Smooth muscle cell (in vitro differentiated cells): ENCODE data around the gene CHTF18. TPM values are rescaled to one million over a fixed set of nuclear protein-coding genes. Genes with fewer than 3 reads are reported as not detected.

Experiments
- DNase-seq: peaks from one replicate; lab custom pipeline; 2025; ENCODE audit not compliant: unreplicated experiment; lab: John Stamatoyannopoulos, UW
- H2AFZ ChIP-seq: fragments of 200-600 bp; sonication (generic); 2 replicates; pipeline ENCODE4 v1.6.0; 2016; ENCODE audit warnings: antibody characterized with exemption, low read depth, mild to moderate bottlenecking
- H3F3A ChIP-seq: fragments of 200-600 bp; sonication (generic); 2 replicates; pipeline ENCODE4 v1.6.0; 2017; ENCODE audit warnings: antibody characterized with exemption, low read depth
- H3K27ac ChIP-seq: fragments of 200-600 bp; sonication (generic); 2 replicates; pipeline ENCODE4 v1.5.1; 2016; ENCODE audit warnings: low read depth, mild to moderate bottlenecking
- H3K27me3 ChIP-seq: fragments of 200-600 bp; sonication (generic); 2 replicates; pipeline ENCODE4 v1.6.1; 2016; ENCODE audit warnings: low read depth, mild to moderate bottlenecking
- H3K36me3 ChIP-seq: fragments of 200-600 bp; sonication (generic); 2 replicates; pipeline ENCODE4 v1.5.1; 2016; ENCODE audit warnings: low read depth
- H3K4me1 ChIP-seq: fragments of 200-600 bp; sonication (generic); 2 replicates; pipeline ENCODE4 v1.5.1; 2016; ENCODE audit warnings: low read depth
- H3K4me2 ChIP-seq: fragments of 200-600 bp; sonication (generic); 2 replicates; pipeline ENCODE4 v1.6.0; 2016; ENCODE audit warnings: mild to moderate bottlenecking
- H3K4me3 ChIP-seq: fragments of 200-600 bp; sonication (generic); 2 replicates; pipeline ENCODE4 v1.5.1; 2016; ENCODE audit warnings: mild to moderate bottlenecking
- H3K79me2 ChIP-seq: fragments of 200-600 bp; sonication (generic); 2 replicates; pipeline ENCODE4 v1.6.0; 2016; ENCODE audit warnings: low read depth, mild to moderate bottlenecking
- H3K9ac ChIP-seq: fragments of 200-600 bp; sonication (generic); 2 replicates; pipeline ENCODE4 v1.6.0; 2016; ENCODE audit warnings: low read depth
- H3K9me3 ChIP-seq: fragments of 200-600 bp; sonication (generic); replicated peaks from 2 replicates; pipeline ENCODE4 v1.5.1; 2016; ENCODE audit warnings: low read depth
- H4K20me1 ChIP-seq: fragments of 200-600 bp; sonication (generic); 2 replicates; pipeline ENCODE4 v1.6.0; 2016; ENCODE audit warnings: low read depth
- WGBS: methylation state at CpG from one replicate; pipeline ENCODE4 v1.1.7; 2016; ENCODE audit warnings: low lambda C conversion rate; 5-methylcytosine and 5-hydroxymethylcytosine counted together
- polyA plus RNA-seq: library from polyadenylated mRNA; unstranded; fragments of >200 nt; fragmentation: Nextera tagmentation; extraction: Ambion mirVana; gene quantifications from 2 replicates; pipeline ENCODE4 v1.2.1, GENCODE V29; 2016
- total RNA-seq: library from RNA; depleted of rRNA; stranded (reverse); fragments of >200 nt; gene quantifications from 2 replicates; pipeline ENCODE4 v1.2.3, GENCODE V29; 2014
- TF ChIP-seq, protein P1 (sequence below): fragments of 200-600 bp; sonication (generic); IDR thresholded peaks from 2 replicates; pipeline ENCODE4 v1.5.1; 2017; ENCODE audit warnings: borderline replicate concordance, mild to moderate bottlenecking, antibody characterized with exemption; ENCODE audit not compliant: insufficient read depth, poor library complexity, severe bottlenecking

Gene CHTF18
- total and polyA plus RNA-seq, 2 experiments from 2014 or later, result 27.2 to 33.2 TPM

GRCh38 chr16:778447-778846, 10.0 kb upstream of the CHTF18 start:
- H4K20me1 ChIP-seq, result no peaks in the 10 kb centered on the region
- TF ChIP-seq, protein P1, sequence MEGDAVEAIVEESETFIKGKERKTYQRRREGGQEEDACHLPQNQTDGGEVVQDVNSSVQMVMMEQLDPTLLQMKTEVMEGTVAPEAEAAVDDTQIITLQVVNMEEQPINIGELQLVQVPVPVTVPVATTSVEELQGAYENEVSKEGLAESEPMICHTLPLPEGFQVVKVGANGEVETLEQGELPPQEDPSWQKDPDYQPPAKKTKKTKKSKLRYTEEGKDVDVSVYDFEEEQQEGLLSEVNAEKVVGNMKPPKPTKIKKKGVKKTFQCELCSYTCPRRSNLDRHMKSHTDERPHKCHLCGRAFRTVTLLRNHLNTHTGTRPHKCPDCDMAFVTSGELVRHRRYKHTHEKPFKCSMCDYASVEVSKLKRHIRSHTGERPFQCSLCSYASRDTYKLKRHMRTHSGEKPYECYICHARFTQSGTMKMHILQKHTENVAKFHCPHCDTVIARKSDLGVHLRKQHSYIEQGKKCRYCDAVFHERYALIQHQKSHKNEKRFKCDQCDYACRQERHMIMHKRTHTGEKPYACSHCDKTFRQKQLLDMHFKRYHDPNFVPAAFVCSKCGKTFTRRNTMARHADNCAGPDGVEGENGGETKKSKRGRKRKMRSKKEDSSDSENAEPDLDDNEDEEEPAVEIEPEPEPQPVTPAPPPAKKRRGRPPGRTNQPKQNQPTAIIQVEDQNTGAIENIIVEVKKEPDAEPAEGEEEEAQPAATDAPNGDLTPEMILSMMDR, result no peak
- no peak for DNase-seq
- H3K27ac ChIP-seq, result no peak overlapping the region
- H3K9me3 ChIP-seq, result no peaks in the 10 kb centered on the region
- H3K4me3 ChIP-seq, result no peak overlapping the region
- H2AFZ ChIP-seq, result no peak overlapping the region
- H3K4me1 ChIP-seq, result no peaks in the 10 kb centered on the region
- no peak overlapping the region for H3K4me2 ChIP-seq
- no peaks in the 10 kb centered on the region for H3K36me3 ChIP-seq
- H3K79me2 ChIP-seq, result no peaks in the 10 kb centered on the region
- whole genome bisulfite sequencing, result 91% methylated on average over 9 of the region's 11 CpGs
- no peaks in the 10 kb centered on the region for H3F3A ChIP-seq
- no peak overlapping the region for H3K9ac ChIP-seq
- no peaks in the 10 kb centered on the region for H3K27me3 ChIP-seq

DNA sequence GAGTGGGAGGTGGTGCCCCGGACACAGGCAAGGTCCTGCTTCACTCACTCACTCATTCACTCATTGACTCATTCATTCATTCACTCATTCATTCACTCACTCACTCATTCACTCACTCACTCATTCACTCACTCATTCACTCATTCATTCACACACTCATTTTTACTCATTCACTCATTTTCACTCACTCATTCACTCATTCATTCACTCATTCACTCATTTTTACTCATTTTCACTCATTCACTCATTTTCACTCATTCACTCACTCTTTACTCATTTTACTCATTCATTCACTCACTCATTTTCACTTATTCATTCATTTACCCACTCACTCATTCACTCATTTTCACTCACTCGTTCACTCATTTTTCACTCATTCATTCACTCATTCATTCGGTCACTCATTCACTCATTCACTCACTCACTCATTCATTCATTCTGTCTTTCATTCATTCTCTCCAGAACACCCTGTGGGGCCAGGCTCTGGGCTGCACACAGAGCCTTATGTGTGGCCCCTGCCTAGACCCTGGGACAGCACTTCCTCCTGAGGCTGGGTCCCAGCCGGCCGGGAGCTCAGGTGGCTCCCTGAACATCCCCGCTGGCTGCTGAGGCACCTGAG, 9.4 kb upstream of the CHTF18 start:
- Histone ChIP-seq H3K36me3 (no peaks in the 10 kb centered on the region), H3K9ac (no peak overlapping the region), H3K4me1 (no peaks in the 10 kb centered on the region), H3F3A (no peaks in the 10 kb centered on the region), H3K27ac (no peak overlapping the region), H3K27me3 (no peaks in the 10 kb centered on the region), H3K79me2 (no peaks in the 10 kb centered on the region), H3K4me2 (no peak overlapping the region), H3K9me3 (no peaks in the 10 kb centered on the region), H2AFZ (no peak overlapping the region), H4K20me1 (no peaks in the 10 kb centered on the region), H3K4me3 (no peak overlapping the region)
- 92% methylated on average over 5 of the region's 6 CpGs for WGBS
- DNase-seq, result no peak
- TF ChIP-seq, protein P1, result no peak

GRCh38 chr16:779561-779960, 8.9 kb upstream of the CHTF18 start:
- no peaks in the 10 kb centered on the region for H4K20me1 ChIP-seq

More at GRCh38 chr16:779561-779960, 8.9 kb upstream of the CHTF18 start:
- Histone ChIP-seq H3K36me3 (no peaks in the 10 kb centered on the region), H3K4me3 (no peak overlapping the region), H2AFZ (no peak overlapping the region), H3K4me2 (no peak overlapping the region), H3K79me2 (no peaks in the 10 kb centered on the region), H3K9me3 (no peaks in the 10 kb centered on the region), H3K9ac (no peak overlapping the region), H3F3A (no peaks in the 10 kb centered on the region), H3K27ac (no peak overlapping the region), H3K4me1 (no peaks in the 10 kb centered on the region), H3K27me3 (no peaks in the 10 kb centered on the region)
- no peak for DNase-seq
- 84% methylated on average over 11 of the region's 13 CpGs for WGBS
- TF ChIP-seq, protein P1, result no peak
